ENCODE data around the gene WNT3A.

DNA sequence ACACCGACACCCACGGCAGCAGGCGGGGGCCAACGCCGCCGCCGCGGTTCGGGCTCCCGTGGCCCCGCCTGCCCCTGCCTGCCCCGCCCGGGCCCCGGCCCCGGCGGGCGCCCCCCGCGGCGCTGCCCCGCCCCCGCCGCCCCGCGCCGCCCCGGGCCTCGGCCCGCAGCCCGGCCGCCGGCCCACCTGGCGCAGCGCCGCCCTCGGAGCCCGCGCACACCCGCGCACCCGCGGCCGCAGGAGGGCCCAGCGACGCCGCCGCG, at the start of gene WNT3A:
- TF ChIP-seq, protein P1, sequence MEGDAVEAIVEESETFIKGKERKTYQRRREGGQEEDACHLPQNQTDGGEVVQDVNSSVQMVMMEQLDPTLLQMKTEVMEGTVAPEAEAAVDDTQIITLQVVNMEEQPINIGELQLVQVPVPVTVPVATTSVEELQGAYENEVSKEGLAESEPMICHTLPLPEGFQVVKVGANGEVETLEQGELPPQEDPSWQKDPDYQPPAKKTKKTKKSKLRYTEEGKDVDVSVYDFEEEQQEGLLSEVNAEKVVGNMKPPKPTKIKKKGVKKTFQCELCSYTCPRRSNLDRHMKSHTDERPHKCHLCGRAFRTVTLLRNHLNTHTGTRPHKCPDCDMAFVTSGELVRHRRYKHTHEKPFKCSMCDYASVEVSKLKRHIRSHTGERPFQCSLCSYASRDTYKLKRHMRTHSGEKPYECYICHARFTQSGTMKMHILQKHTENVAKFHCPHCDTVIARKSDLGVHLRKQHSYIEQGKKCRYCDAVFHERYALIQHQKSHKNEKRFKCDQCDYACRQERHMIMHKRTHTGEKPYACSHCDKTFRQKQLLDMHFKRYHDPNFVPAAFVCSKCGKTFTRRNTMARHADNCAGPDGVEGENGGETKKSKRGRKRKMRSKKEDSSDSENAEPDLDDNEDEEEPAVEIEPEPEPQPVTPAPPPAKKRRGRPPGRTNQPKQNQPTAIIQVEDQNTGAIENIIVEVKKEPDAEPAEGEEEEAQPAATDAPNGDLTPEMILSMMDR (optimal IDR thresholded peaks at IDR 0.05 in 1 of 3, IDR thresholded peaks at IDR 0.05 in 1 of 3, conservative IDR thresholded peaks at IDR 0.05 in 1 of 3; ENCODE audit: extremely low read depth in 1 of 3, insufficient read depth in 2 of 3, low read length in 3 of 3): no peak
- TF ChIP-seq EZH2 (IDR thresholded peaks at IDR 0.05; ENCODE audit: low read length): no peak

Measured in keratinocyte (primary cell).